RPMI7951 (cell line): ENCODE data around the gene SLC9A7. TPM values are rescaled to one million over a fixed set of nuclear protein-coding genes. Genes with fewer than 3 reads are reported as not detected.

Experiments used
- DNase-seq: peaks from one replicate; pipeline ENCODE4 v3.0.0-alpha.2; 2012; ENCODE audit warnings: low read depth
- total RNA-seq: library from RNA; depleted of rRNA; stranded (reverse); fragments of >200 nt; shearing (Covaris generic); gene quantifications from 2 replicates; pipeline ENCODE4 v1.2.3, GENCODE V29; 2014

The SLC9A7 gene
- total RNA-seq, 1 experiment from 2014 or later: 19.6 TPM

- peak; percentile 37 for DNase-seq
These were observed 54.0 kb downstream of the SLC9A7 start for GRCh38 chrX:46704767-46705386.

GRCh38 chrX:46703980-46704379 is 54.9 kb downstream of the SLC9A7 start:
- DNase-seq: no peak

- no peak for DNase-seq
These were observed 60.2 kb downstream of the SLC9A7 start for GRCh38 chrX:46698691-46699090.

- DNase-seq: no peak
These were observed 63.4 kb downstream of the SLC9A7 start for GRCh38 chrX:46695491-46695890.

GRCh38 chrX:46694549-46694948 is 64.4 kb downstream of the SLC9A7 start:
- DNase-seq: no peak

- DNase-seq: no peak
These were observed 65.8 kb downstream of the SLC9A7 start for GRCh38 chrX:46693149-46693548.

- no peak for DNase-seq
These were observed 68.1 kb downstream of the SLC9A7 start for GRCh38 chrX:46690818-46691217.

GRCh38 chrX:46687619-46688018 is 71.3 kb downstream of the SLC9A7 start:
- no peak for DNase-seq

- peak; percentile 53 for DNase-seq
These were observed 72.8 kb downstream of the SLC9A7 start for GRCh38 chrX:46686003-46686645.

GRCh38 chrX:46683048-46683447 is 75.9 kb downstream of the SLC9A7 start:
- DNase-seq: peak; percentile 24

GRCh38 chrX:46681849-46682248 is 77.1 kb downstream of the SLC9A7 start:
- no peak for DNase-seq

GRCh38 chrX:46678232-46678631 is 80.7 kb downstream of the SLC9A7 start:
- no peak for DNase-seq

- no peak for DNase-seq
These were observed 82.2 kb downstream of the SLC9A7 start for GRCh38 chrX:46676399-46677356.

- no peak for DNase-seq
These were observed 85.1 kb downstream of the SLC9A7 start for GRCh38 chrX:46673620-46674359.

GRCh38 chrX:46670316-46670715 is 88.6 kb downstream of the SLC9A7 start:
- no peak for DNase-seq

GRCh38 chrX:46666831-46667230 is 92.1 kb downstream of the SLC9A7 start:
- DNase-seq: no peak

- DNase-seq: peak; percentile 16
These were observed 93.4 kb downstream of the SLC9A7 start for GRCh38 chrX:46665232-46666152.

GRCh38 chrX:46662188-46662958 is 96.5 kb downstream of the SLC9A7 start:
- DNase-seq: no peak

- DNase-seq: no peak
These were observed 105.4 kb downstream of the SLC9A7 start for GRCh38 chrX:46653482-46653881.
